ENCODE measurements around the gene RNF227. TPM values are rescaled to one million over a fixed set of nuclear protein-coding genes. Genes with fewer than 3 reads are reported as not detected.

Gene RNF227
- total and polyA plus RNA-seq, 2 donors: 2.7 to 5.8 TPM

GRCh38 chr17:7950578-7950977 lies 34.5 kb upstream of the RNF227 start:
- DNase-seq (ENCODE audit: low read depth in 6 of 9, low spot score in 9 of 9): no peak
- Histone ChIP-seq H3K27ac (ENCODE audit: low read depth in 1 of 2, low read length in 1 of 2) (no peak overlapping the region), H3K27me3 (ENCODE audit: control insufficient read depth in 2 of 2, insufficient read depth in 1 of 2, low read length in 1 of 2) (no peaks in the 10 kb centered on the region), H3K4me1 (ENCODE audit: control insufficient read depth in 2 of 2, insufficient read depth in 2 of 2, low read length in 2 of 2) (no peaks in the 10 kb centered on the region), H3K9me3 (ENCODE audit: control insufficient read depth in 2 of 2, insufficient read depth in 1 of 2, low read length in 1 of 2) (no peaks in the 10 kb centered on the region), H3K36me3 (ENCODE audit: control insufficient read depth in 2 of 2, insufficient read depth in 2 of 2, low read length in 1 of 2) (peaks cover 33 to 40% of the 10 kb centered on the region in 2 donors), H3K4me3 (ENCODE audit: low read length in 2 of 2) (no peak overlapping the region)
- WGBS: 85% methylated on average over 3 of the region's 3 CpGs

- Histone ChIP-seq H3K4me1 (ENCODE audit: control insufficient read depth in 2 of 2, insufficient read depth in 2 of 2, low read length in 2 of 2) (no peaks in the 10 kb centered on the region), H3K27me3 (ENCODE audit: control insufficient read depth in 2 of 2, insufficient read depth in 1 of 2, low read length in 1 of 2) (no peaks in the 10 kb centered on the region), H3K27ac (ENCODE audit: low read depth in 1 of 2, low read length in 1 of 2) (no peak overlapping the region), H3K36me3 (ENCODE audit: control insufficient read depth in 2 of 2, insufficient read depth in 2 of 2, low read length in 1 of 2) (peaks cover 59 to 66% of the 10 kb centered on the region in 2 donors), H3K9me3 (ENCODE audit: control insufficient read depth in 2 of 2, insufficient read depth in 1 of 2, low read length in 1 of 2) (no peaks in the 10 kb centered on the region), H3K4me3 (ENCODE audit: low read length in 2 of 2) (no peak overlapping the region)
- 97% methylated on average over 5 of the region's 5 CpGs for WGBS
- DNase-seq (ENCODE audit: low read depth in 6 of 9, low spot score in 9 of 9): no peak
Observed at GRCh38 chr17:7947651-7948050, 31.6 kb upstream of the RNF227 start.

DNA sequence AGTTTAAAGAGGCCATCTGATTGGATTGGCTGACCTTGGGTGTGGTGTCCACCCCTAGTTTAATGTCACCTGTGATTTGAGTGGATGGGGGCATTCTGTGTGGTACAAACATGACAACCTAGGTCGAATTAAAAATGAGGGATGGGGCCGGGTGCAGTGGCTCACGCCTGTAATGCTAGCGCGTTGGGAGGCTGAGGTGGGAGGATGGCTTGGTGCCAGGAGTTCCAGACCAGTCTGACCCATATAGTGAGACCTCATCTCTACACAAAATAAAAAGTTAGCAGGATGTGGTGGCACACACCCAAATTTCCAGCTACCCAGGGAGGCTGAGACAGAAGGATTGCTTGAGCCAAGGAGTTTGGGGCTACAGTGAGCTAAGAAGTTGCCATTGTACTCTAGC lies 30.4 kb upstream of the RNF227 start:
- H3K27ac ChIP-seq (ENCODE audit: low read depth in 1 of 2, low read length in 1 of 2): no peak overlapping the region
- H3K4me1 ChIP-seq (ENCODE audit: control insufficient read depth in 2 of 2, insufficient read depth in 2 of 2, low read length in 2 of 2): no peaks in the 10 kb centered on the region
- no peak for DNase-seq (ENCODE audit: low read depth in 6 of 9, low spot score in 9 of 9)
- no peaks in the 10 kb centered on the region for H3K9me3 ChIP-seq (ENCODE audit: control insufficient read depth in 2 of 2, insufficient read depth in 1 of 2, low read length in 1 of 2)
- H3K4me3 ChIP-seq (ENCODE audit: low read length in 2 of 2): no peak overlapping the region
- no peaks in the 10 kb centered on the region for H3K27me3 ChIP-seq (ENCODE audit: control insufficient read depth in 2 of 2, insufficient read depth in 1 of 2, low read length in 1 of 2)
- 86% methylated on average over 5 of the region's 5 CpGs for WGBS
- H3K36me3 ChIP-seq (ENCODE audit: control insufficient read depth in 2 of 2, insufficient read depth in 2 of 2, low read length in 1 of 2): peaks cover 62 to 72% of the 10 kb centered on the region in 2 donors

GRCh38 chr17:7945651-7946050 lies 29.6 kb upstream of the RNF227 start:
- Histone ChIP-seq H3K9me3 (ENCODE audit: control insufficient read depth in 2 of 2, insufficient read depth in 1 of 2, low read length in 1 of 2) (no peaks in the 10 kb centered on the region), H3K27ac (ENCODE audit: low read depth in 1 of 2, low read length in 1 of 2) (no peak overlapping the region), H3K36me3 (ENCODE audit: control insufficient read depth in 2 of 2, insufficient read depth in 2 of 2, low read length in 1 of 2) (peaks cover 70 to 79% of the 10 kb centered on the region in 2 donors), H3K4me1 (ENCODE audit: control insufficient read depth in 2 of 2, insufficient read depth in 2 of 2, low read length in 2 of 2) (no peaks in the 10 kb centered on the region), H3K27me3 (ENCODE audit: control insufficient read depth in 2 of 2, insufficient read depth in 1 of 2, low read length in 1 of 2) (no peaks in the 10 kb centered on the region), H3K4me3 (ENCODE audit: low read length in 2 of 2) (no peak overlapping the region)
- WGBS: 92% methylated on average over 7 of the region's 7 CpGs
- DNase-seq (ENCODE audit: low read depth in 6 of 9, low spot score in 9 of 9): no peak

DNA sequence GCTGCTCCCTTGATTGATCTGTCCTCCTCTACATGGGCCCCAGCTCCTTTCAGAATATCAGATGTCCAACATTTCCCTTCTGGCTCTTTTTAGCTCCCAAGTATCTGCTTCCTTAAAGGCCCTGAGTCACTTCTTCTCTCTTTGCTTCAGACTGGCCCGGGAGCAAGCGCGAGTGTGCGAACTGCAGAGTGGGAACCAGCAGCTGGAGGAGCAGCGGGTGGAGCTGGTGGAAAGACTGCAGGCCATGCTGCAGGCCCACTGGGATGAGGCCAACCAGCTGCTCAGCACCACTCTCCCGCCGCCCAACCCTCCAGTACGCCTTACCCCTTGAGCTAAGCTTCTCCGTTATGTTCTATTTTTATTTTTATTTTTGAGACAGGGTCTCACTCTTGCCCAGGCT lies 28.2 kb upstream of the RNF227 start:
- Histone ChIP-seq H3K4me3 (ENCODE audit: low read length in 2 of 2) (no peak overlapping the region), H3K4me1 (ENCODE audit: control insufficient read depth in 2 of 2, insufficient read depth in 2 of 2, low read length in 2 of 2) (no peaks in the 10 kb centered on the region), H3K27me3 (ENCODE audit: control insufficient read depth in 2 of 2, insufficient read depth in 1 of 2, low read length in 1 of 2) (no peaks in the 10 kb centered on the region), H3K36me3 (ENCODE audit: control insufficient read depth in 2 of 2, insufficient read depth in 2 of 2, low read length in 1 of 2) (peaks cover 80 to 86% of the 10 kb centered on the region in 2 donors), H3K27ac (ENCODE audit: low read depth in 1 of 2, low read length in 1 of 2) (no peak overlapping the region), H3K9me3 (ENCODE audit: control insufficient read depth in 2 of 2, insufficient read depth in 1 of 2, low read length in 1 of 2) (no peaks in the 10 kb centered on the region)
- 98% methylated on average over 9 of the region's 9 CpGs for WGBS
- no peak for DNase-seq (ENCODE audit: low read depth in 6 of 9, low spot score in 9 of 9)

DNA sequence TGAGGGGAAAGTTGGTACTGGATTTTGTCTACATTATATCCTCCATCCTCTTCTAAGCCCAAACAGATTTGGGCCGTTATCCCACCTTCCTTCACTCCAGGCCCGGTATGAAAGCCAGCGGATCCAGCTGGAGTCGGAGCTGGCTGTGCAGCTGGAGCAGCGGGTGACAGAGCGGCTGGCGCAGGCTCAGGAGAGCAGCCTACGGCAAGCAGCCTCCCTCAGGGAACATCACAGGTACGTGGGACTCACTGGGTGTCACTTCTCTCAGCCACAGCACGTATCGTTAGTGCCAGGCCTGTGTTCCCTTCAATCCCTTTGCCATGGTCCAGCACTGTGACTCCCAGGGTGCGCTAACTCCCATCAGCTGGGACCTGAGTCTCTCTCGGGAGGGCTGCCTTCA lies 27.2 kb upstream of the RNF227 start:
- Histone ChIP-seq H3K4me3 (ENCODE audit: low read length in 2 of 2) (no peak overlapping the region), H3K27me3 (ENCODE audit: control insufficient read depth in 2 of 2, insufficient read depth in 1 of 2, low read length in 1 of 2) (no peaks in the 10 kb centered on the region), H3K27ac (ENCODE audit: low read depth in 1 of 2, low read length in 1 of 2) (no peak overlapping the region), H3K9me3 (ENCODE audit: control insufficient read depth in 2 of 2, insufficient read depth in 1 of 2, low read length in 1 of 2) (no peaks in the 10 kb centered on the region), H3K4me1 (ENCODE audit: control insufficient read depth in 2 of 2, insufficient read depth in 2 of 2, low read length in 2 of 2) (no peaks in the 10 kb centered on the region), H3K36me3 (ENCODE audit: control insufficient read depth in 2 of 2, insufficient read depth in 2 of 2, low read length in 1 of 2) (peaks cover 78 to 79% of the 10 kb centered on the region in 2 donors)
- WGBS: 94% methylated on average over 13 of the region's 13 CpGs
- no peak for DNase-seq (ENCODE audit: low read depth in 6 of 9, low spot score in 9 of 9)

GRCh38 chr17:7940743-7941142 lies 24.7 kb upstream of the RNF227 start:
- Histone ChIP-seq H3K9me3 (ENCODE audit: control insufficient read depth in 2 of 2, insufficient read depth in 1 of 2, low read length in 1 of 2) (no peaks in the 10 kb centered on the region), H3K4me1 (ENCODE audit: control insufficient read depth in 2 of 2, insufficient read depth in 2 of 2, low read length in 2 of 2) (no peaks in the 10 kb centered on the region), H3K27me3 (ENCODE audit: control insufficient read depth in 2 of 2, insufficient read depth in 1 of 2, low read length in 1 of 2) (no peaks in the 10 kb centered on the region), H3K27ac (ENCODE audit: low read depth in 1 of 2, low read length in 1 of 2) (no peak overlapping the region), H3K36me3 (ENCODE audit: control insufficient read depth in 2 of 2, insufficient read depth in 2 of 2, low read length in 1 of 2) (peaks cover 73 to 75% of the 10 kb centered on the region in 2 donors), H3K4me3 (ENCODE audit: low read length in 2 of 2) (no peak overlapping the region)
- no peak for DNase-seq (ENCODE audit: low read depth in 6 of 9, low spot score in 9 of 9)
- WGBS: over 99% methylated on average over 6 of the region's 6 CpGs

- H3K36me3 ChIP-seq (ENCODE audit: control insufficient read depth in 2 of 2, insufficient read depth in 2 of 2, low read length in 1 of 2): peaks cover 68 to 72% of the 10 kb centered on the region in 2 donors
Observed at GRCh38 chr17:7940034-7940433, 23.9 kb upstream of the RNF227 start.

DNA sequence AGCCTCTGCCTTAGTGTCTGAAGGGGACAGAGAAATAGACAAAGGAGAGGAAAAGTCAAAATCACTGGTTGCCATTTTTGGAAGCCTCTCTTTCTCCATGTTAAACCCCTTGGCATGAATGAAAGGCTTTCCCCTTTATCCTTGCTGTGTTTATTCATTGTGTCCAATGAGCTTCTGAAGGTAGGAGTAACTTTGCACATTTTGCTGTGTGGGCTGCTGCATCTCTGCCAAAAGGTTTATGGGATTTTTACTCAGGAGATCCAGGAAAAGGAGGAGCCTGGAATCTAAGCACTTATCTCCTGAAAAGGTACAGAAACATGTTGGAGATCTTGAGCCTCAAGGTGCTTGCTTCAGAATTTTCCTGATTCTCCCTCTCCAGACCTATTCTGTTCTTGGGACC lies 19.8 kb upstream of the RNF227 start:
- Histone ChIP-seq H3K36me3 (ENCODE audit: control insufficient read depth in 2 of 2, insufficient read depth in 2 of 2, low read length in 1 of 2) (peaks cover 37 to 44% of the 10 kb centered on the region in 2 donors), H3K4me1 (ENCODE audit: control insufficient read depth in 2 of 2, insufficient read depth in 2 of 2, low read length in 2 of 2) (peaks cover 19 to 27% of the 10 kb centered on the region in 2 donors), H3K4me3 (ENCODE audit: low read length in 2 of 2) (no peak overlapping the region), H3K27me3 (ENCODE audit: control insufficient read depth in 2 of 2, insufficient read depth in 1 of 2, low read length in 1 of 2) (no peaks in the 10 kb centered on the region), H3K9me3 (ENCODE audit: control insufficient read depth in 2 of 2, insufficient read depth in 1 of 2, low read length in 1 of 2) (no peaks in the 10 kb centered on the region), H3K27ac (ENCODE audit: low read depth in 1 of 2, low read length in 1 of 2) (no peak overlapping the region)
- DNase-seq (ENCODE audit: low read depth in 6 of 9, low spot score in 9 of 9): no peak

More at GRCh38 chr17:7940034-7940433, 23.9 kb upstream of the RNF227 start:
- Histone ChIP-seq H3K27me3 (ENCODE audit: control insufficient read depth in 2 of 2, insufficient read depth in 1 of 2, low read length in 1 of 2) (no peaks in the 10 kb centered on the region), H3K4me1 (ENCODE audit: control insufficient read depth in 2 of 2, insufficient read depth in 2 of 2, low read length in 2 of 2) (no peaks in the 10 kb centered on the region), H3K9me3 (ENCODE audit: control insufficient read depth in 2 of 2, insufficient read depth in 1 of 2, low read length in 1 of 2) (no peaks in the 10 kb centered on the region), H3K4me3 (ENCODE audit: low read length in 2 of 2) (no peak overlapping the region), H3K27ac (ENCODE audit: low read depth in 1 of 2, low read length in 1 of 2) (no peak overlapping the region)
- WGBS: 96% methylated on average over 4 of the region's 4 CpGs
- DNase-seq (ENCODE audit: low read depth in 6 of 9, low spot score in 9 of 9): no peak

DNA sequence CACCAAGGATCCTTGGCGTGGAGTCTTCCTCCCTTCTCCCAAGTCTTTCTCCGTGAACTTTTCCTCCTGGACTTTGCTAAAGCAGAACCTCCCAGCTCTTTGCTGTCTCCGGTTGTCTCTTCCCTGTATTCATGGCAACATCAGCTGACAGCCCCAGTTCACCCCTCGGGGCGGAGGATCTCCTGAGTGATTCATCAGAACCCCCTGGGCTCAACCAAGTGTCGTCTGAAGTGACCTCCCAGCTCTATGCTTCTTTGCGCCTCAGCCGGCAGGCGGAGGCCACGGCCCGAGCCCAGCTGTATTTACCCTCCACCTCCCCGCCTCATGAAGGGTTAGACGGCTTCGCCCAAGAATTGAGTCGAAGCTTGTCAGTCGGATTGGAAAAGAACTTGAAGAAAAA lies 16.9 kb upstream of the RNF227 start:
- WGBS: 19% methylated on average over 16 of the region's 16 CpGs
- H3K27ac ChIP-seq (ENCODE audit: low read depth in 1 of 2, low read length in 1 of 2): peak overlapping the region in 1 of 2 donors; percentile 66
- DNase-seq (ENCODE audit: low read depth in 6 of 9, low spot score in 9 of 9): peak in 1 of 9 donors; percentile 35
- H3K4me3 ChIP-seq (ENCODE audit: low read length in 2 of 2): peak overlapping the region; percentile 75 to 80
- H3K27me3 ChIP-seq (ENCODE audit: control insufficient read depth in 2 of 2, insufficient read depth in 1 of 2, low read length in 1 of 2): no peaks in the 10 kb centered on the region
- H3K4me1 ChIP-seq (ENCODE audit: control insufficient read depth in 2 of 2, insufficient read depth in 2 of 2, low read length in 2 of 2): peaks cover 22 to 49% of the 10 kb centered on the region in 2 donors
- H3K9me3 ChIP-seq (ENCODE audit: control insufficient read depth in 2 of 2, insufficient read depth in 1 of 2, low read length in 1 of 2): no peaks in the 10 kb centered on the region
- H3K36me3 ChIP-seq (ENCODE audit: control insufficient read depth in 2 of 2, insufficient read depth in 2 of 2, low read length in 1 of 2): peaks cover 22 to 24% of the 10 kb centered on the region in 2 donors

All from thymus (tissue), 11 donors.